IMR-90 (cell line): ENCODE results near the gene EMC1. TPM values are rescaled to one million over a fixed set of nuclear protein-coding genes. Genes with fewer than 3 reads are reported as not detected.

Source experiments
- ATAC-seq: fragments of 200-7000 bp; cut with Tn5 transposase; 2 replicates; pipeline ENCODE4 v1.9.1; 2020; ENCODE audit warnings: low read depth, mild to moderate bottlenecking, moderate library complexity
- BruUV-seq: library from RNA; stranded (reverse); fragments of 400-500 nt; replicated peaks from 2 replicates; lab custom pipeline; 2021; lab: Mats Ljungman, UMichigan
- CTCF ChIA-PET: fragments of 300-600 bp; formaldehyde crosslinking; extraction: SDS; loops from one replicate; lab custom pipeline; 2021; ENCODE audit warnings: antibody characterized with exemption; lab: Yijun Ruan, JAX
- POLR2A ChIA-PET: fragments of 300-600 bp; sonication (Branson Sonifier 250); formaldehyde crosslinking; loops from one replicate; lab custom pipeline; 2022; ENCODE audit warnings: antibody characterized with exemption; ENCODE audit not compliant: unreplicated experiment; lab: Charles Lee
- DNase-seq: peaks from one replicate; pipeline ENCODE4 v3.0.0; 2013
- H2AFZ ChIP-seq: replicated peaks from 2 replicates; pipeline ENCODE3; 2013; ENCODE audit warnings: low read length, mild to moderate bottlenecking; ENCODE audit not compliant: poor library complexity
- H2AK5ac ChIP-seq: 2 replicates; pipeline ENCODE4 v1.6.1; 2013; ENCODE audit warnings: low read depth, low read length, inconsistent platforms
- H2AK9ac ChIP-seq: replicated peaks from 2 replicates; pipeline ENCODE3; 2013; ENCODE audit warnings: mild to moderate bottlenecking, low read depth, low read length, moderate library complexity; ENCODE audit not compliant: poor library complexity
- H2BK120ac ChIP-seq: 2 replicates; pipeline ENCODE4 v1.6.1; 2013; ENCODE audit warnings: low read depth, low read length, inconsistent platforms
- H2BK15ac ChIP-seq: 3 replicates; pipeline ENCODE4 v1.6.1; 2013; ENCODE audit warnings: low read depth, low read length, inconsistent platforms
- H2BK20ac ChIP-seq: 2 replicates; pipeline ENCODE4 v1.6.1; 2013; ENCODE audit warnings: low read depth, mild to moderate bottlenecking, inconsistent platforms, low read length, moderate library complexity
- H2BK5ac ChIP-seq: 2 replicates; pipeline ENCODE4 v1.6.1; 2013; ENCODE audit warnings: mild to moderate bottlenecking, low read depth, low read length, inconsistent platforms; ENCODE audit not compliant: poor library complexity, severe bottlenecking
- H3K14ac ChIP-seq: replicated peaks from 2 replicates; pipeline ENCODE4 v1.6.1; 2013; ENCODE audit warnings: low read depth, low read length, inconsistent platforms
- H3K18ac ChIP-seq: 2 replicates; pipeline ENCODE4 v1.6.1; 2013; ENCODE audit warnings: low read depth, low read length, control low read depth
- H3K23ac ChIP-seq: 2 replicates; pipeline ENCODE4 v1.6.1; 2013; ENCODE audit warnings: low read depth, low read length, inconsistent platforms
- H3K27ac ChIP-seq: 2 replicates; pipeline ENCODE4 v1.5.1; 2013; ENCODE audit warnings: mild to moderate bottlenecking, control low read depth, low read length; ENCODE audit not compliant: insufficient read depth
- H3K27me3 ChIP-seq: 2 replicates; pipeline ENCODE4 v1.6.1; 2013; ENCODE audit warnings: low read length; ENCODE audit not compliant: control insufficient read depth, insufficient read depth
- H3K36me3 ChIP-seq: 2 replicates; pipeline ENCODE4 v1.6.1; 2013; ENCODE audit warnings: low read length, mixed read lengths; ENCODE audit not compliant: control insufficient read depth, insufficient read depth
- H3K4ac ChIP-seq: 2 replicates; pipeline ENCODE4 v1.6.1; 2013; ENCODE audit warnings: low read depth, low read length, inconsistent platforms
- H3K4me1 ChIP-seq: 2 replicates; pipeline ENCODE4 v1.6.1; 2013; ENCODE audit warnings: low read length, mixed read lengths; ENCODE audit not compliant: control insufficient read depth, insufficient read depth
- H3K4me2 ChIP-seq: 2 replicates; pipeline ENCODE4 v1.6.1; 2013; ENCODE audit warnings: low read depth, mild to moderate bottlenecking, control low read depth, low read length, moderate library complexity
- H3K4me3 ChIP-seq: 2 replicates; pipeline ENCODE4 v1.5.1; 2013; ENCODE audit warnings: low read depth, mild to moderate bottlenecking, control low read depth, low read length, moderate library complexity; ENCODE audit not compliant: insufficient read depth
- H3K56ac ChIP-seq: 2 replicates; pipeline ENCODE4 v1.6.1; 2013; ENCODE audit warnings: low read length, inconsistent platforms; ENCODE audit not compliant: insufficient read depth; ENCODE audit errors: extremely low read depth
- H3K79me1 ChIP-seq, 2 experiments: 2 replicates each; pipeline ENCODE4 v1.6.1; 2013; ENCODE audit warnings: low read length in 2 of 2, inconsistent platforms in 1 of 2, low read depth in 1 of 2
- H3K9ac ChIP-seq: 2 replicates; pipeline ENCODE4 v1.6.1; 2013; ENCODE audit warnings: low read depth, low read length, control low read depth
- H3K9me1 ChIP-seq: 2 replicates; pipeline ENCODE4 v1.6.1; 2013; ENCODE audit warnings: low read length, inconsistent platforms; ENCODE audit not compliant: insufficient read depth
- H3K9me3 ChIP-seq: 2 replicates; pipeline ENCODE4 v1.6.1; 2013; ENCODE audit warnings: low read length; ENCODE audit not compliant: control insufficient read depth, insufficient read depth
- H4K20me1 ChIP-seq: 2 replicates; pipeline ENCODE4 v1.6.1; 2013; ENCODE audit warnings: low read length, inconsistent platforms; ENCODE audit not compliant: insufficient read depth
- H4K5ac ChIP-seq: 2 replicates; pipeline ENCODE4 v1.6.1; 2013; ENCODE audit warnings: mild to moderate bottlenecking, low read depth, low read length, control low read depth
- H4K8ac ChIP-seq, 2 experiments: 2 replicates each; pipeline ENCODE4 v1.6.1; 2013; ENCODE audit warnings: low read depth in 2 of 2, low read length in 2 of 2, control low read depth in 1 of 2, inconsistent platforms in 1 of 2
- H4K91ac ChIP-seq: 2 replicates; pipeline ENCODE4 v1.6.1; 2013; ENCODE audit warnings: low read depth, low read length, inconsistent platforms; ENCODE audit not compliant: insufficient read depth
- CEBPB ChIP-seq: IDR thresholded peaks from 2 replicates; pipeline ENCODE4 v1.6.1; 2012; ENCODE audit warnings: low read depth, low read length, improper control_type of control experiment
- CTCF ChIP-seq: conservative IDR thresholded peaks from 2 replicates; pipeline ENCODE4 v1.5.1; 2012; ENCODE audit warnings: mild to moderate bottlenecking, low read depth, low read length, improper control_type of control experiment
- MXI1 ChIP-seq: IDR thresholded peaks from 2 replicates; pipeline ENCODE4 v1.6.1; 2012; ENCODE audit warnings: low read depth, mild to moderate bottlenecking, low read length, moderate library complexity, borderline replicate concordance
- WGBS, 2 experiments: methylation state at CpG; one replicate each; pipeline versions ENCODE4 v1.1.5 to v1.1.7; 2013; ENCODE audit warnings: missing lambda C conversion rate in 2 of 2; ENCODE audit not compliant: insufficient read length in 1 of 2; ENCODE audit errors: extremely low coverage in 2 of 2; 5-methylcytosine and 5-hydroxymethylcytosine counted together
- dilution Hi-C: fragments of 300-500 bp; cut with HindIII; formaldehyde crosslinking; loops from one replicate; pipeline ENCODE4 v1.14.3; 2018; ENCODE audit warnings: low sequenced_read_pairs; ENCODE audit not compliant: unreplicated experiment
- in situ Hi-C: fragments of 300-500 bp; cut with MboI; formaldehyde crosslinking; loops from 3 replicates; pipeline ENCODE4 v1.14.3; 2019; ENCODE audit warnings: low sequenced_read_pairs, inconsistent platforms, mixed read lengths
- intact Hi-C: fragments of 100-400 bp; cut with micrococcal nuclease; formaldehyde crosslinking; loops from 2 replicates; pipeline ENCODE4 v1.10.0; 2022
- polyA plus RNA-seq, 3 experiments: library from polyadenylated mRNA; depleted of rRNA; stranded (reverse); fragments of >200 nt; gene quantifications; 2 replicates each; pipeline ENCODE4 v1.2.3, GENCODE V29; 2012; ENCODE audit warnings: low replicate concordance in 1 of 3
- total RNA-seq: library from RNA; depleted of rRNA; stranded (reverse); fragments of >200 nt; gene quantifications from 2 replicates; pipeline ENCODE4 v1.2.3, GENCODE V29; 2012

The EMC1 gene
- total and polyA plus RNA-seq, 2 of the 4 experiments (the other 2 are of a cell fraction), result 65.4 to 114 TPM

- in situ Hi-C loops, result no loop called here
These were observed 6.0 kb upstream of the EMC1 start for GRCh38 chr1:19257178-19257914.

More at GRCh38 chr1:19257178-19257914, 6.0 kb upstream of the EMC1 start:
- Histone ChIP-seq H4K8ac (no peak overlapping the region), H2BK20ac (no peak overlapping the region), H2BK15ac (no peak overlapping the region), H4K91ac (no peak overlapping the region), H3K23ac (no peak overlapping the region), H3K36me3 (peaks cover 41% of the 10 kb centered on the region), H4K5ac (no peak overlapping the region), H3K4me3 (no peak overlapping the region), H3K14ac (no peak overlapping the region), H2AK9ac (peak overlapping the region; percentile 28), H4K20me1 (peaks cover 22% of the 10 kb centered on the region), H3K27ac (no peak overlapping the region), H3K9ac (no peak overlapping the region), H3K4me2 (no peak overlapping the region), H3K9me1 (peaks cover 16% of the 10 kb centered on the region), H2AK5ac (no peak overlapping the region), H2BK5ac (no peak overlapping the region), H3K4ac (no peak overlapping the region), H2AFZ (no peak overlapping the region), H3K27me3 (no peaks in the 10 kb centered on the region), H3K9me3 (no peaks in the 10 kb centered on the region), H3K4me1 (peaks cover 4% of the 10 kb centered on the region; the same call in 1 of the 2 replicates), H3K56ac (no peak overlapping the region), H3K18ac (no peak overlapping the region), H3K79me1 (peaks cover 18 to 47% of the 10 kb centered on the region in 2 experiments), H2BK120ac (no peak overlapping the region)
- DNase-seq (no peak), ATAC-seq (no peak)
- ChIA-PET POLR2A (interaction anchor here (0.5 kb wide), 1 partner anchor 228 kb away, joined by 3 read pairs; no protein-coding TSS in a partner anchor), CTCF (no interaction called here)
- WGBS, 2 experiments, result 88% methylated on average over 7 of the region's 15 CpGs; no CpG with 5 or more reads in 1 of the 2 experiments
- BruUV-seq, result no TSS peak
- TF ChIP-seq CEBPB (no peak), MXI1 (no peak), CTCF (no peak)
- intact Hi-C loops, result no loop called here
- dilution Hi-C loops, result no loop called here
